ENCODE results near the gene GGT5. TPM values are rescaled to one million over a fixed set of nuclear protein-coding genes. Genes with fewer than 3 reads are reported as not detected.
"Not testable (repeated sequence)": the region's sequence is repeated elsewhere in the genome, so short reads cannot be mapped to it uniquely, and the experiment has no call there.

Gene GGT5
- total RNA-seq, 2 experiments from 2014 or later, result 0.10 to 0.35 TPM

DNA sequence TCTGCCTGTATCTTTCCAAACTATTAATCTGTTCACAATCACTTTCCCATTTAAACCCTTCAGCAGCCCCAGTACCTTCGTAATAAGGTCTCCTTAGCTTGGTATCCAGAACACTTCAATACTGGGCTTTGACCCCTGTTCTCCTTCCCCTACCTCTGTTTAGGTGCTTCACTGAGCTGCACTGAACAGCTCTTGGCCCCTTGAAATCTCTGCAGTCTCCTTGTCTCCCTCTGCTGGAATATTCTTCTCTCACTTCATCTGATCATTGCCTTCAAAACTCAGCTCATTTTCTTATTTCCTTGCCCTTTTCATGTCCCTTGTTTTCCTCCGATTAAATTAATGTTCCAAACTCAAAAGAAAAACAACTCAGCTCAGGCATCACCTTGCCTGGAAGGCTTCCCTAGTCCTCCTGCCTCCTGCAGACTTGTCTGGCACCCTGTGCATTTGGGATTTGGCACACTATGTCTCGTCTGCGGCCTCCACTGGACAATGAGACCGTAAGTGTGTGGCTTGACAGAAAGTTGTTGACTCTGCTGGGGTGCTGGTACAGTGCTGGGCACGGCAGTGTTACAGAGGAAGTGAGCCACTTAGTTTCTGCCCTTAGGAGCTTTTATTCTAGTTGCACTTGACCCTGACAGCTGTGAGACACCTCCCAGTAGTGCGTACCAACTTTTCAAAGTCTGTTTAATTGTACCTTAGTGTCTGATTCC is 30.0 kb upstream of the GGT5 start:
- H3K4me3 Mint-ChIP-seq, H3K27ac Mint-ChIP-seq, H3K9me3 Mint-ChIP-seq, CTCF ChIA-PET, POLR2A ChIA-PET, H3K27me3 Mint-ChIP-seq, DNase-seq: not testable (repeated sequence)
- H3K4me1 Mint-ChIP-seq, result peaks cover 45% of the 10 kb centered on the region
- peaks cover 16% of the 10 kb centered on the region for H3K36me3 Mint-ChIP-seq (ENCODE audit: low read depth)

DNA sequence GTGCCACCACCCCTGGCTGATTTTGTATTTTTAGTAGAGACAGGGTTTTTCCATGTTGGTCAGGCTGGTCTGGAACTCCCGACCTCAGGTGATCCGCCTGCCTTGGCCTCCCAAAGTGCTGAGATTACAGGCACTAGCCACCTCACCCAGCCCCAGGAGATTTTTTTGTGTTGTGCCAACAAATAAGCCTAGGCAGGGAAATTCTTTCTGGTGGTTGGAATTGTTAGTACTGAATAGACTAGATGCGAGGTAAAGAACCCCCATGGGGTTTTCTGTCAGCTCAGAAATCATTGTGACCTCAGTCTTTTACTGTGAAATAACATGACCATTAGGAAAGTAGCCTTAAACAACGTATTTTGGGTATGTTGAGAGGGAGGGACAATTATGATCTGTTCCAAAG is 29.0 kb upstream of the GGT5 start:
- peaks cover 42% of the 10 kb centered on the region for H3K4me1 Mint-ChIP-seq

DNA sequence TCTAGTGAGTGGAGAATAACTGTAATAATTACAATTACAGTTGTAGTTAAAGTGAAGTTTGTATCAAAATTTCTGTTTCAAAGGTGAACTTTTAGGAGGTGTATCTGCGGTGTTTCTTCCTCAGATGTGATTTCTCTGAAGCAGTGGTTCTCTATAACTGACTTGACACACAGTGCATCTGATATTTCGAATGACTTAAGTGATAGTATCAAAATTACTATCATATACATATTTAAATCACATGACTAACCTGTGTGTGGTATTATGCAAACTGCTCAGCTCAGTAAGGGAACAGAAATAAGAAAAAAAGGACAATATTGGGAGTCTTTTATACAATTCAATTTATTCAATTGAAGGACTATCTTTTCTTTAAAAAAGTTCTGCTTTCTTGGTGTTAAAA is 28.1 kb upstream of the GGT5 start:
- Mint-ChIP-seq H3K4me3 (peak overlapping the region; percentile 79), H3K4me1 (peaks cover 39% of the 10 kb centered on the region), H3K36me3 (ENCODE audit: low read depth) (peaks cover 16% of the 10 kb centered on the region)
- H3K27me3 Mint-ChIP-seq, DNase-seq, H3K9me3 Mint-ChIP-seq, H3K27ac Mint-ChIP-seq, POLR2A ChIA-PET: not testable (repeated sequence)
- CTCF ChIA-PET, result interaction anchor here (1.2 kb wide), 1 partner anchor 30 kb away, joined by 5 read pairs; no protein-coding TSS in a partner anchor

More for the DNA sequence above, 29.0 kb upstream of the GGT5 start:
- DNase-seq, H3K27ac Mint-ChIP-seq, H3K27me3 Mint-ChIP-seq, H3K9me3 Mint-ChIP-seq, H3K4me3 Mint-ChIP-seq, POLR2A ChIA-PET: not testable (repeated sequence)
- H3K36me3 Mint-ChIP-seq (ENCODE audit: low read depth), result peaks cover 16% of the 10 kb centered on the region
- CTCF ChIA-PET, result interaction anchor here (1.2 kb wide), 1 partner anchor 31 kb away, joined by 5 read pairs; no protein-coding TSS in a partner anchor

DNA sequence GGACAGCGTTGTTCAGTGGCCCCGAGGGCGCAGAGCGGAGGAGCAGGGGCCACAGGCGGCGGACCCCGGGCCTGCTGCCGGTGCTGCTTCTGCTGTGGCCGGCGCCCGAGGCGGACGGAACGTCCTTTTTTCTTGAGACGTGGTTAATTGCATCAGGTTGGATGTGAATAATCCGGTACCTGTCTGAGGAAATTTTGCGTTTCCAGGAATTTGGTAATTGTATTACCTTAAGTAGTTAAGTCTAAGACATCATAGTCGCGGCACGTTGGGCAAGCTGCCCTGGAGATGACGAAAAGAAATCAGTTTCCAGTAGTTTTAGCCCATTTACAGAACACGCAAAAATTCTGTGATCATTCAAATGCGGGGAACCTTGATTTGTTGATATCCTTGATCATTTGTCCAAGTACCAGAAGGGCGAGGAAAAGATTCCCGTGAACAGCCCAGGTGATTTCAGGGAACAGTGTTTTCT is 26.5 kb upstream of the GGT5 start:
- H3K4me3 Mint-ChIP-seq, result peak overlapping the region; percentile 79
- peaks cover 34% of the 10 kb centered on the region for H3K4me1 Mint-ChIP-seq
- H3K36me3 Mint-ChIP-seq (ENCODE audit: low read depth), result peaks cover 9% of the 10 kb centered on the region
- H3K9me3 Mint-ChIP-seq, result no peaks in the 10 kb centered on the region
- DNase-seq, result no peak
- ChIA-PET CTCF (interaction anchor here (0.8 kb wide), 1 partner anchor 20 kb away, joined by 3 read pairs; no protein-coding TSS in a partner anchor), POLR2A (no interaction called here)
- H3K27me3 Mint-ChIP-seq, result no peaks in the 10 kb centered on the region
- peak overlapping the region; percentile 76 for H3K27ac Mint-ChIP-seq

DNA sequence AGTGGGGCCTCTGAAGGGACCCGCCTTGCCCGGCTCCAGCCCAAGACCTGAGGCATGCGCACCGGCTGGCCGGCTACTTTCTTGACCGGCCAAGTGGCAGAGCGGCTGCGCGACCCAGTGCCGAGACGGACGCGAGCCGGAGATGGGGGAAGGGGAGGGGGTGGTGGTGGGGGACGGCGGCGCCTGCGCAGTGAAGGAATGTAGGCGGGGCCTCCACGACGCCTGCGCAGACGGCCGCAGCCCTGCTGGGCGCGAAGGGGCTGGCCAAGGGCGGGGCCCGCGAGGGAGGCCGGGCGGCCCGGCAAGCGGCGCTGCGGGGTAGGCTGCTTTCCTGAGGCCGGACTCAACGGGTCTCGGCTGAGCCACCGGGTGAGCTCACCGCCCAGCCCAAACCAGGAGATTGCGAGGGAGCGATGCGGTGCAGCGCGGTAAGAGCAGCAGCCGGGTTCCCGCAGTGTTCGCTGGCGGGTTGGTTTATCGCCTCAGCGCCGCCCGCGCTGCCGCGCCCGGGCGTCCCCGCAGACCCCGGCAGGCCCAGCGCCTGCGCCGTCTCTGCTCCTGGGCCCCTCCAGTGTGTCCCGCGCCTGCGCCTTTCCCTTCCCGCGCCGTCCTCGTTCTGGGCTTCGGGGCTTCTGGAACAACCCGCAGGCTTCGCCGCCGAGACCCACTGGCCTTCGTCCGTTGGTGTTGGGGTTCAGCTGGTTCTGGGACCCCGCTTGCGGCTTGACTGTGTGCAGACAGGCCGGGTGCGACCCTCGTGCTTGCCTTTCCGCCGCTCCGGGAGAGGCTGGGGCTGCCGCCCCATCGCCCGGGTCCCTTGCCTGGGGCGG is 25.9 kb upstream of the GGT5 start, which contains the start of gene SPECC1L:
SPECC1L (plus strand) TSS at position 276 of the 830 bp plus-strand sequence. CDS start 31,401 bp downstream, outside the sequence.
- Mint-ChIP-seq H3K36me3 (ENCODE audit: low read depth) (peaks cover 6% of the 10 kb centered on the region), H3K27me3 (no peaks in the 10 kb centered on the region), H3K9me3 (no peaks in the 10 kb centered on the region), H3K4me1 (peaks cover 32% of the 10 kb centered on the region), H3K4me3 (peak within 1 kb of the TSS; percentile 79), H3K27ac (peak within 1 kb of the TSS; percentile 83)
- POLR2A ChIA-PET, result no interaction called here
- CTCF ChIA-PET, result interaction anchor here (0.8 kb wide), 1 partner anchor 21 kb away, joined by 3 read pairs; no protein-coding TSS in a partner anchor
- DNase-seq, result peak; percentile 88

DNA sequence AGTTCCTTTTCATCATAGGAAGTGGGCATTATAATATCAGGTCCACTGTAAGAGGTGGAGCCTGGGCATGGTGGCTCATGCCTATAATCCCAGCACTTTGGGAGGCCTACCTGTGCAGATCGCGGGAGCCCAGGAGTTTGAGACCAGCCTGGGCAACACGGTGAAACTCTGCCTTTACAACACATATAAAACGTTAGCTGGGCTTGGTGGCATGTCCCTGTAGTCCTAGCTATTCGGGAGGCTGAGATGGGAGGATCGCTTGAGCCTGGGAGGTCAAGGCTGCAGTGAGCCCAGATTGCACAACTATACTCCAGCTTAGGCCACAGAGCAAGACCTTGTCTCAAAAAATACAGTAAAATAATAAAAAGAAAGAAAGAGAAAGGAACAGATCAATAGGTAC is 21.6 kb upstream of the GGT5 start:
- H3K27me3 Mint-ChIP-seq; H3K9me3 Mint-ChIP-seq; H3K27ac Mint-ChIP-seq; H3K4me3 Mint-ChIP-seq; H3K4me1 Mint-ChIP-seq; H3K36me3 Mint-ChIP-seq (ENCODE audit: low read depth); DNase-seq; CTCF ChIA-PET: not testable (repeated sequence)
- POLR2A ChIA-PET, result interaction anchor here (0.6 kb wide), 1 partner anchor 39 kb away, joined by 3 read pairs; no protein-coding TSS in a partner anchor

DNA sequence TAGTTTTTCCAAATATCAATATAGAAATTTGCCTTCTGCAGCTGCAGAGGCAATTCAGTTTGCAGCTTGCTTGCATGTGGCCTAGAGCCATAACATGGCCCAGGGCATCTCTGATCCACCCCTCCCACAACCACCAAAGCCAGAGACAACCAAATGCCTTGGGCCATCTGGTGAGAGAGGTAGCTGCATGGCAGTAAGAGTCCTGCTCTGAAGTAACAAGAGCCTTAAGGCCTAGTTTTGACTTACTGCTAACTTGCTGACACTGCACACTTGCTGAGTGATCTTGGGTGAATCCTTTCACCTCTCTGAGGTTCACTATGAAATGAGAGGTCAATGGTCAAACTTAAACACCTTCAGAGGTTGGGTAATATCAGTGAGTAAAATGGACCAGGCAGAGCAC is 20.9 kb upstream of the GGT5 start:
- Mint-ChIP-seq H3K9me3 (no peaks in the 10 kb centered on the region), H3K27me3 (no peaks in the 10 kb centered on the region), H3K4me3 (no peak overlapping the region), H3K36me3 (ENCODE audit: low read depth) (no peaks in the 10 kb centered on the region), H3K4me1 (peaks cover 7% of the 10 kb centered on the region), H3K27ac (no peak overlapping the region)
- CTCF ChIA-PET, result no interaction called here
- POLR2A ChIA-PET, result no interaction called here
- no peak for DNase-seq

DNA sequence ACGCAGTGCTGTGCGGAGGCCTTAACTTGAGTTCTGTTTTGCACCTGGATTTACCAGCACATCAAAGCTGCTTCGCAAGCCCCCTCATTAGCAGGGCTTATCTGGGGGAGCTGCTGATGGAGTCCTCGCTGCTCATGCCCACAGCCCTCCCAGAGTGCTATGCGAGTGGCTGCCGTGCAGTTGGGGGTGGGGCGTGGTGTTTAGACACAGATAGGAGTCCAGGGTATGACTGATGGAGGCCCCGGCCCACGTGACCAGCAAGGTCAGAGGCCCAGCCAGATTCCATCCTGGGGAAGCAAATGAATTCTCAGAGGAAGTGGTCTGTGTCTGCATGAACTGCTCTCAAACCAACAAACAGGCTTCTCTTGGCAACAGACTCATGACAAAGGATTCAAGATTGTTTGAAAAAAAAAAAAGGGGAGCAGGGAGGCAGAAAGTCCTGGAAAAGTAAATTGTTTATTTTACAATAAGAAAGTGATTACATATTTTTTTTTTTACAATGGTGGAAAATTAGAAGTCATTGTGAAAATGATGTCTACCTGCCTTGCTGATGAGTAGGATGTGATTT is 19.5 kb upstream of the GGT5 start:
- POLR2A ChIA-PET; H3K36me3 Mint-ChIP-seq (ENCODE audit: low read depth); H3K27ac Mint-ChIP-seq; DNase-seq; H3K27me3 Mint-ChIP-seq; H3K4me1 Mint-ChIP-seq; H3K9me3 Mint-ChIP-seq; CTCF ChIA-PET; H3K4me3 Mint-ChIP-seq: not testable (repeated sequence)

DNA sequence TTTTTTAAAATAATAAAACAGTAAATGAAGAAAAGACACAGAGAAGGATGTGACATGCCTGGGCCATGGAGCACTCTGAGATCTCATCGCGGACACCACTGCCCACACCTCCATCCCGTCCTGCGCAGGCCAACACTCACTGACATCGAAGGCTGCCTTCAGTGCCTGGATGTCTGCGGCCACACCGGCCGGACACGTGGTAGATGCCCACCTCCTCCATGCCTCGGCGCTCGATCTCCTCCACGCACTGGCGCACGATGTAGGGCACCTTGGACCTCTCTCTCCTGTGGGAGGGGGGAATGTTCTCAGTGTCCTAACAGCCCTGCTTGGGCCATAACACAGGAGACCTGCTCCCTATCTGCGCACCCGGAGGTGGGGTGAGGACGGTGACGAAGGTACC is 18.6 kb upstream of the GGT5 start:
- H3K27ac Mint-ChIP-seq; H3K27me3 Mint-ChIP-seq; POLR2A ChIA-PET; CTCF ChIA-PET; H3K4me1 Mint-ChIP-seq; H3K9me3 Mint-ChIP-seq; H3K36me3 Mint-ChIP-seq (ENCODE audit: low read depth); H3K4me3 Mint-ChIP-seq; DNase-seq: not testable (repeated sequence)

DNA sequence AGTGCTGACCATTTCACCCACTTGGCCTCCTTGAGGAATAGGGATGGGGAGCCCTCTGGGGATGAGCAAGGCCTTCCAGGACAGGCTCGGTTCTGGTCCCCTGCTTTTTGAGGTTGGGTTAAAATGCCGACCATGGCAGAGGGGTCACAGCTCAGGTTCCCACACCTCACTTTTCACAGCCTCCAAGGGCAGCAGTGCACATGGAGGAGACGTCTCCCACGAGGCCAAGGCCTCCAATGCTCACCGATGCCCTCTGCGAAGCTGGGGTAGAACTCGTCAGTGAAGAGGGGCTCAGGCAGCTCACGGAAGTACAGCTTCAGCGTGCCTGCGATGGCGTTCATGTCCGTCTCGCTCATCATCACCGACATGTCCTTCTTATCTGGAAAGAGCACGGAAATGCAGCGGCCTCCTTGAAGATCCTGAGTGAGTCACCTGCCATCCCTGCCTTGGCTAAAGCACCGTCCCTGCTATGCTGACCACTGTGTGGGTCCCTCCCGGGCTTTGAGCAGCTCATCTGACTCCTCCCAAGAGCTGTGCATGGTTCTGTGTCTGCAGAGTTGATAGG is 17.4 kb upstream of the GGT5 start:
- H3K27me3 Mint-ChIP-seq, result not testable (repeated sequence)

DNA sequence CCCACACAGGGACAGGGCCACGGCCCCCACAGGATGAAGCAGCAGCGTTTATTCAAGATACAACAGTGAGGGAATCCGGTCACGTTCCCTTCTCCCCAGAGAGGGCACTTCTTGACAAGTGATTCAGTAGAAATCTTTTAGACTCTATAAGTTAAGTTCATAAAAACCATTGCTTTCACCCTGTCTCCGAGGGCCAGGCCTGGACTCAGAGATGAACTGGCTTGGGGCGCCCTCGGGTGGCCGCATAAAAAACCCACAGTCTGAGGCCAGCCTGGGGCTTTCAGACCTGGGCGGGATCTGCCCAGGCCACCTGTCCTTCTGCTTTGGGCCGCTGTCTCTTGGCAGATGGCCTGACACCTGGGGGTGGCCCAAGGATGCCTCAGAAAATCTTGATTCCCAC is 14.6 kb upstream of the GGT5 start:
- H3K4me1 Mint-ChIP-seq; H3K27me3 Mint-ChIP-seq; POLR2A ChIA-PET; H3K4me3 Mint-ChIP-seq; H3K36me3 Mint-ChIP-seq (ENCODE audit: low read depth); CTCF ChIA-PET; H3K9me3 Mint-ChIP-seq: not testable (repeated sequence)
- peak; percentile 79 for DNase-seq
- H3K27ac Mint-ChIP-seq, result peak overlapping the region; percentile 68

More for the DNA sequence above, 17.4 kb upstream of the GGT5 start:
- H3K4me3 Mint-ChIP-seq; POLR2A ChIA-PET; CTCF ChIA-PET; H3K4me1 Mint-ChIP-seq; H3K27ac Mint-ChIP-seq; H3K36me3 Mint-ChIP-seq (ENCODE audit: low read depth); DNase-seq; H3K9me3 Mint-ChIP-seq: not testable (repeated sequence)

DNA sequence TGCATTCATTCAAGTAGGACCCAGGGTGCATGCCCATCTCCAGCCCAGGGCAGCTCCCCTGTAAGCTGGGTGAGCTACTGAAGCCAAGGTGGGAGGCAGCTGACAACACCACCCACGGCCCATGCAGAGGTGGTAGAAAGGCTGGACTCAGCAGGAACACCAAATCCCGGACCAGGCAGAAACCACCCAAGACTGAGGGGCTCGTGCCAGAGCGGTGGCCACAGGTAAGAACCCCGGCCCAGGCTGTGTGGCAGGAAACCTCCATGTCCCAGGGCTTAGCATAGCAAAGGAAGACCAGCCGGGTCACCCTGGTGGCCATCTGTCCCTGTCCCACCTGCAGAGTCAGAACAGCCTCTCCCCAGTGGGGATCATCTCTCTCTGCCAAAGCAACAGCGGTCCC is 11.9 kb upstream of the GGT5 start:
- POLR2A ChIA-PET; H3K4me1 Mint-ChIP-seq; H3K9me3 Mint-ChIP-seq; H3K27ac Mint-ChIP-seq; CTCF ChIA-PET; H3K4me3 Mint-ChIP-seq; H3K27me3 Mint-ChIP-seq; DNase-seq; H3K36me3 Mint-ChIP-seq (ENCODE audit: low read depth): not testable (repeated sequence)

DNA sequence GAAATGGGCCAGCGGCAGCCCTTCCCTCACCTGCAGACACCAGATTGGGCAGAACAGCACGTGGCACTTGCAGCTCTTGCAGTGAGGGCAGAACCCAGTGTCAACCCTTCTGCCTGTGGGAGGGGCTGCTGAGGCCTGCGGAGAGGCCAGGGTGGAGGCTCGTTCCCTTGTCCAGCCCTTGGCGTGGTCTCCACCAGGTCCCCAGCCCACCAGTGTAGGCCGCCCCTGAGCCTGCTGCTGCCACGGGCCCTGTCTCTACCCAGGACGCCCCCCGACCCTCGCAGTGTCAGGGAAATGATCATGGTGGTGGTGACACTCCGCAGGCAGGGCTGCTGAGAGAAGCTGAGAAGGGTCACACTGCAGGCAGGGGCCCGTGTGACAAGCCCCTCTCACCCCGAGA is 11.3 kb upstream of the GGT5 start:
- POLR2A ChIA-PET, result not testable (repeated sequence)

More for the DNA sequence above, 11.3 kb upstream of the GGT5 start:
- H3K36me3 Mint-ChIP-seq (ENCODE audit: low read depth); H3K4me1 Mint-ChIP-seq; H3K27ac Mint-ChIP-seq; CTCF ChIA-PET; H3K27me3 Mint-ChIP-seq; DNase-seq; H3K9me3 Mint-ChIP-seq; H3K4me3 Mint-ChIP-seq: not testable (repeated sequence)

Data from activated CD4-positive, alpha-beta T cell treated with anti-CD3 and anti-CD28 coated beads, Interleukin-2, amount 10 ng/mL, durations not matched to agents 7 days and 5 days (primary cell).